Forelimb muscle (tissue), 1 donor: ENCODE measurements around the gene ZNF275. TPM values are rescaled to one million over a fixed set of nuclear protein-coding genes. Genes with fewer than 3 reads are reported as not detected.
"Not testable (repeated sequence)": the region's sequence is repeated elsewhere in the genome, so short reads cannot be mapped to it uniquely, and the experiment has no call there.

Experiments used
- DNase-seq: peaks from one replicate; pipeline ENCODE4 v3.0.0-alpha.2; 2013; ENCODE audit warnings: low read depth
- polyA plus RNA-seq: library from polyadenylated mRNA; unstranded; fragments of 120-200 nt; gene quantifications from one replicate; pipeline ENCODE4 v1.2.1, GENCODE V29; 2013; ENCODE audit not compliant: insufficient read length

Gene ZNF275
- polyA plus RNA-seq, 1 donor: 7.0 TPM

DNA sequence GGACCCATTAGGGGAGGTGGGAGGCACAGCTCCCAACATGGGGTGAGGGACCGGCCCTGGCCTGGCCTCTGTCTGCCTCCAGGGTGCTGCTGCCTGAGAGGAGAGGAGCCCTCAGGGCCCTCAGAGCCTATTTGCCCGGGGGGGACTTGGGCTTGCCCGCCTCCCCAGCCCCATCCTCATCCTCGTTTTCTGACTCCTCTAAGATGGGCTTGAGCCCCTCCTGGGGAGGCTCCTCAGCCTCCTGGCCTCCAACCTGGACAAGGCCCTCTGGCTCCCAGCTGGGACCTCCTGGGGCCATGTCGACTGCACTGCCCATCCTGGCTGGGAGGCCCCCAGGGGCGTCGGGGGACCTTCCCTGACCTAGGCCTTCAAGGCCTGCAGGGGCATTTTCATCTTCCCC is 15.1 kb upstream of the ZNF275 start:
- no peak for DNase-seq

DNA sequence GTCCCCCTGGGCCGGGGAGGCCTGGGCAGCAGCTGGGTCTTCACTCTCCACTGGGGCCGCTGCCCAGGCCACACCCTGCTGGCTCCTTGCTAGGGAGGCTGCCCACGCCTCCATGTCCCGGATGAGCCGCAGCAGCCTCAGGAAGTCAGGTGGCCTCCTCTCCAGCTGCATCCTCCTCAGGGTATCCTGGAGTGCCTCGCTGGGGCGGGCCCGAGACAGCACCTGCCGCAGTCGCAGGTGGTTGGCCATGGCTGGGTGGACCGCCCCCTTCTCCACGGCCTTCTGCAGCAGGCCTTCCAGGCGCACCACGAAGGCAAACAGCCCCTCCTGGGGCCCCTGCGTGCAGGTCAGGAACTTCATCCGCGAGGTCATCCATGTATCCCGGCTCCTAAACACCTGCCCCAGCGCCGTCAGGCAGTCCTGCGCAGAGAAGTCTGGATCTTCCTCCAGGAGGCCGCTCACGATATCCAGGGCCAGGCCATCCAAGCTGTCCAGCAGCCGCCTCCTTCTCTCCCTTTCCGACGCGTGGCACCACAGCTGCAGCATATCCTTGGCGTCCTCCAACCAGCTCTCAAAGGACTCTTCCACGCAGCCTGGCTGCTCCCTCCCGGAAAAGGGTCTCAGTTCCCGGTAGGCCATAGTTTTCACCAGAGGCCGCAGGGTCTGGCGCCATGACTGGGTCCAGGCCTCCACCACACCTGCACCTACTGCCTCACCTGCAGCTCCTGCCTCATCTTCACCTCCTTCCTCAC is 14.5 kb upstream of the ZNF275 start:
- DNase-seq: no peak

DNA sequence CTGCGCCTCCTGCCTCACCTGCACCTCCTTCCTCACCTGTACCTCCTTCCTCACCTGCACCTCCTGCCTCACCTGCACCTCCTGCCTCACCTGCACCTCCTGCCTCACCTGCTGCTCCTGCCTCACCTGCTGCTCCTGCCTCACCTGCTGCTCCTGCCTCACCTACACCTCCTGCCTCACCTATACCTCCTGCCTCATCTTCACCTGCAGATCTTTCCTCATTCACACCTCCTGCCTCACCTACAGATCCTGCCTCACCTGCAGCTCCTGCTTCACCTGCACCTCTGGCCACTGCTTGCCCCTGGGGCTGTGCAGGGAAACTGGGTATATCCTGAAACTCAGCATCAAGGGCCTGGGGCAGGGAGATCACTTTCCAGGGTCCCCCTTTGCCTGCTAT is 13.9 kb upstream of the ZNF275 start:
- DNase-seq: not testable (repeated sequence)

DNA sequence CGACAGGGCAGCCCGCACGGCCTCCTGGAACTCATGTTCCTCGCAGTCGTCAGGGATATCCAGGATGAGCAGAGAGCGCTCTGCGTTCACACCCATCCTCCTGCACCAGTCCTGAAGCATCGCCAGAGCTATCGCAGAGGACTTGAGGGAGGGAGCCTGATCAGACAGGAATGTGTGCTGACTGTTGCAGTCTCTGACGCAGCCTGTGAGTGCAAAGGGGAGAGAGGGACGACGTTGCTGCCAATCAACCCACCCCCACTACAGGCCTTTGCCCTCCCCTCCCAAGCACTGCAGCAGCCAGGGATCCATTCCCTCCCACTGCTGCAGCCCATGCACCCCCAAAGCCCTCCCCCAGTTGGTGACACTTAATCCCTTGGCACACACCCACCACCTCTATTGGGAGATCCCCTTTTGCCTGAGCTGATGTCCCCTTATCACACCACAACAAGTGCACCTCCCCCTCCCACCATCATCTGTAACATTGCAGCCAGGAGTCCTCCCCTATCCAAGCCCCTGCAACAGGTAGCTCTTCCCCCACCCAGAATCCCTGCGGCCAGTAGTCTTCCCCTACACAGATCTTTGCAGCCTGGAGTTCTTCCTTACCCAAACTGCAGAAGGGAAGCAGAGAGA is 13.3 kb upstream of the ZNF275 start:
- no peak for DNase-seq

DNA sequence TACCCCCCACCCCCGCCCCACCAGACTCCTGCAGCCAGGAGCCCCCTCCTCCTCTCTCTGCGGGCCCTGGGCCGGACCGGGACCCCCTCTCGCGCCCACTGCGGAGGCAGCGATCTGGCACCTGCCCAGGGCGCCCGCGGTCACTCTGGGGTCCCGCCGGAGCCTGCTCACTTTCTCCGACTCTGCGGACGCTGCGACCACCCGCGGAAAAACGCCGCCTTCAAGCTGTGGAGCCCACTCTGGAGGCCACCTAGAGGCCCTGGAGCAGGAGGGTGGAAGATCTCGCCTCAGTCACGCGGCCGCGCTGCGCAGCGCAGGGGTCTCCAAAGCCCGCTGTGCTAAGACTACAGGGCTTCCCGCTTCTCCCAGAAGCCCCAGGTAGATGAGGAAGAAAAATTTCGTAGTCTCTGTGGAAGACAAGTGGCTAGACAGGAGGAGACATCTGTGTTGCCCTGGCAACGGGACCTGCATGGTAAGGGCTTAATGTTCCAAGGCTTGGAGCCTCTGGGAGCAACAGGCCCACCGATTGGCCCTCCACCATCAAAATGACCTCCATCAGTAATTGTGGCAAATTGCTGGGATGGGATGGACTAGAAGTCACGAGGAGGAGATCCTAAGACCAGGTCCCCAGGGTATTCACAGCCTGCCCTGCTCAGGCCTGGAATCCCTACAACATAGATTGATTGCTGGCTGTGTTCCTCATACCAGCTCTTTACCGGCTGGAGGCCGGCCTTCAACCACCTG is 12.4 kb upstream of the ZNF275 start, which contains the start of gene PNMA6F:
Gene PNMA6F (minus strand): TSS at position 387 of the 744 bp plus-strand sequence. CDS start 1,093 bp downstream, outside the sequence.
- no peak for DNase-seq

DNA sequence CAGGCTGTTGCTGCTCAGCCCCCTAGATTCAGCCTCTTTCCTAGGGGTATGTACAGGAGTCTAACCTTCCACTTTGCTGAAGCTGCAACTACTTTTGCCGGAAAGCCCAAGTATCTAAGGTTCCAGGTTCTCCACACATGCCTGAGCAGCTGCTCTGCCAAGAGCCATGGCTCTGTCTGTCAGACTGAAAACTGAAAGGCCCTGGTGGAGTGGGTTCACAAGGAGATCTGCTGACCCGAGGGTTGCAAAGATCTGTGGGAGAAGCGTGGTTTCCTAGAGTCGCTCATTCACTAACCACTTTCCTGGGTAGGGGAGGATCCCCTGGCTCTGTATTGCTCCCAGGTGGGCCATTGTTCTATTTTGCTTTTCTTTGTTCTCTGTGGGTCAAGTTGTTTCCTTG is 6.4 kb upstream of the ZNF275 start:
- no peak for DNase-seq

DNA sequence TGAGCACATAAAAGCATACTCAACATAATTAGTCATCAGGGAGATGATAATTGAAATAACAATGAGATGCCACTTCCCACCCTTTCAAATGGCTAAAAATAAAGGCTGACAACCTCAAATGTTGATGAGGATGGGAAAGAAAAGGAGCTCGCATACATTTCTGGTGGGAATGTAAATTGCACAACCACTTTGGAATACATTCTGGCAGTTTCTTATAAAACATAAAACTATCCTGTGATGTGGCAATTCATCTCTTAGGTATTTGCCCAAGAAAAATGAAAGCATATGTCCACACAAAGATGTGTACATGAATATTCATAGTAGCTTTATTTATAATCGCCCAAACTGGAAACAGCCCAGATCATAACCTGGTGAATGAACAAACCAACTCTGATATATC is 687 bp upstream of the ZNF275 start:
- no peak for DNase-seq

DNA sequence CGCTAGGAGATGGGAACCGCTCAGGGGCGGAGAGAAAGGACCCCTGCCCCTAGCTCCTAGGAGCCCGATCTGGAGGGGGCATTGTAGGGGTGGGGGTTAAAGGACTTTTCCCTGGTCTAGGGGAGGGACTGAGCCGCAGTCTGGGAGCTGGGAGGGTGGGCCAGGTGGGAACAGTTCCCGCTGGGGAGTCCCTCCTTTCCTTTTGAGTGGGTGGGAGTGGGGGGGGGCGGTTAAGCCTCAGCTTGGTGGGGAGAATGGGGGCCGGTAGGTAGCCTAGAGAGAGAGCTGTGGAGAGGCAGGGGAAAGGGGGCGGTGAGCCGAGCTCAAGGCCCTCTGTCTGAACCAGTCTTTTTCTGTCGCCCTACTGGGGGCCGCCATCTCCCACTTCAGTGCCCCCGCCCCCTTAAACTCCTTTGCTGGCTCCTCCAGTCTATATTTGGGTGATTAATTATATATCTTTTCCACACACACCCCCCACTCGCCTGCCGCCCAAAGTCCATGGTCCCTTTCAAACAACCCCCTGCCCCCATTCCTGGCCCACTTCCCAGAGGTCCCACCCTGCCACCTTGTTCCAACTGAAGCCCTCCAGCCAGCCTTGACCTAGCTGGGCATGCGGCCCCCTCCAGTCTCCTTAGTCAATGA is 822 bp downstream of the ZNF275 start:
- no peak for DNase-seq

DNA sequence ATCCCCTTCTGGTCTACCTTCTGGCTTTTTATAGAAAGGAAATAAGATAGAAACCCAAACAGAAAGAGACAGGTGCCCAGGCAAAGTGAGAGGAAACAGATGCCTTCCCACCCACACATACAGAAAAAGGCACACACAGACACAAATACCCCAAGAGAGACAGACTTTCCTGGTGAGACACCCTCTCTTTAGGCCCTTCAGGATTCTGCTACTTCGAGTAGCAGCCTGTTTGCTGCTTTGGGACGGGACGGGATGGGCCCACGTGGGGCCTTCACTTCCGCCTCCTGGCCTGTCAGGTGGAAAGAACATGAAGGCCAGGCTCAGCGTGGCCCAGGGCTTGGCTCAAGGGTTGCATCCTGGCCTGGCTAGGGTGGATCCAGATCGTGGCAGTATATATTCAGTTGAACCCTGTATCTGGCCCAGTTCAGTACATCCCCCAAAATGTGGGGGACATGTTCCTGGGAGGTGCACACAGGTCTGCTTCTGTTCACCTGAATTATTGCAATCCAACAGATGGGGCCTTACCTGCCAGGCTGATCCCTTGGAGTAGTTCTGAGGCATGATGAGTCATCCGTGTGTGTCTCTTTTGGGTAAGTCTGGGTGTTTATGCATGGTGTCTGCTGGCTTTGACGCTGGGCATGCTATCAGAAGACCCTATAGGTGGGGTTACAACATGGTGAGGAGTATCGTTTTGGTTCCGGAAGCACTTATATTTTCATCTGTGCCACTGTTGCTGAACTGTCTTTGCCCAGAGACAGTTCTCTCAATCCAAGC is 2.4 kb downstream of the ZNF275 start:
- DNase-seq: no peak

DNA sequence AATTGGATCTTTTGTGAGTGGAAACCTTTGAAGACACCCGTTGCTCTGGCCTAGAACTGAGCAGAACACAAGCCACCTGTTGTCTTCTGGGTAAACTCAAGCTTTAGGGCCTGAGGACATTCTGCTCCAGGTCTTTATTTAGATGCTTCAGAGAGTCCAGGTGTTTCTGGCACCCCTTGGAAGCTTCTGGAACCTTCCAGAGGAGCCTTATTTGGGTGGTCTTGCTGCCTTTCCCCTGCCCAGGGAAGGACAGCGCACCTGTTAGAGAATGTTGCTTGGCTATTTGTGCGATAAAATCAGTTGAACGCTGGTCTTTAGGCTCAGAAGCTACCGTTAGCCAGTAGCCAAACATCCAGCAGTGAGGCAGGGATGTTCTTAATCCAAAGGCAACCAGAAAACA is 3.0 kb downstream of the ZNF275 start:
- DNase-seq: no peak

DNA sequence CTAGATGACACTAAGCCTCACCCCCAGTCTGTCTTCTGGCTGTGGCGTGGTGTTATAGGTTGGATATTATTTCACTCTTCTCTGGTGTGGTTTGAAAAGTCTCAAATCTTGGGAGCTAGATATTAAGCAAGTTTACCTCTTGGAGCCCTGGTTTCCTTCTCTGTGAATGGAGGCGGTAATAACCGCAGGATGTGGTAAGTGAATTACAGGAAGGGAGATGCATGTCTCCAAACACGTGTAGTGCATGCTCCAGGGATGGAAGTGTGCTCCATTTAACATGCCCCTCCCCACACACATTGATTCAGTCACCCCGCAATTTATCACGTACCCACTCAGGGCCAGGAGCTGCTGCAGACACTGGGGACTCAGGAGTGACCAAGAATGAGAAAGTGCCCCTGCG is 4.9 kb downstream of the ZNF275 start:
- DNase-seq: no peak

DNA sequence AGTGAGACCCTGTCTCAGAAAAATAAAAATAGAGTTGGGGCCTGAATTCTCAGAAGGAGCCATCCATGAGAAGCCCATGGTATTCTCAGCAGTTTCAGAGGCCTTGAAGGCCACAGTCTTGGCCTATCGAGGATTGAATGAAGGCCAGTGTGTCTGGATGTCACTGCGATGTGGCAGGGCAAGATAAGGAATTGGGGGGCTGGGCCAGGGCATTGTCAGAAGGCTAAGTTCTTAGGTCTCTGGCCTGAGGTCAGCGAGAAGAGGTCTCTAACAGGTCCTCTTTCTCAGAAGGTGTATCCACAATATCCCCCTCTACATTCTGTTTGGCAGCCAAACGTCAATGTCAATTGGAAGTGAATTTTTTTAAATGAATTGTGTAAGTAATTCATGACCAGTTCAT is 5.7 kb downstream of the ZNF275 start:
- no peak for DNase-seq

DNA sequence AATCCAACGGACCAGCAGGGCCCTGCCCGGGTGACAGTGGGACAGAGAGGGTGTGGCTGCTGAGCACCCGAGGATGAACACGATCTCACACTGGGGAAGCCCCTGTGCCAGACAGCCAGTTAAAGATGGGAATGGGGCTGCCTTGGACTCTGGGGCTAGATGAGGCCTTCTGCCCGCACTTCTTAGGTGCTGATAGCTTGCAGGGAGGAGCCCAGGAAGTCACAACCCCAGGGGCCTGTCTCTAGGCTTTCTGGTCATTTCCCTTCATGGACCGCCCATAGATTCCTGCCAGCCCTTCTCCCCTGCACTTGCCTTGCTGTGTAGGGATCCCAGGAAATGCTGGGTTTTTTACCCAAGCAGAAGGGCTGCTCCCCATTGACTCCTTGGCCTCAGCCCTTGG is 6.2 kb downstream of the ZNF275 start:
- DNase-seq: no peak

DNA sequence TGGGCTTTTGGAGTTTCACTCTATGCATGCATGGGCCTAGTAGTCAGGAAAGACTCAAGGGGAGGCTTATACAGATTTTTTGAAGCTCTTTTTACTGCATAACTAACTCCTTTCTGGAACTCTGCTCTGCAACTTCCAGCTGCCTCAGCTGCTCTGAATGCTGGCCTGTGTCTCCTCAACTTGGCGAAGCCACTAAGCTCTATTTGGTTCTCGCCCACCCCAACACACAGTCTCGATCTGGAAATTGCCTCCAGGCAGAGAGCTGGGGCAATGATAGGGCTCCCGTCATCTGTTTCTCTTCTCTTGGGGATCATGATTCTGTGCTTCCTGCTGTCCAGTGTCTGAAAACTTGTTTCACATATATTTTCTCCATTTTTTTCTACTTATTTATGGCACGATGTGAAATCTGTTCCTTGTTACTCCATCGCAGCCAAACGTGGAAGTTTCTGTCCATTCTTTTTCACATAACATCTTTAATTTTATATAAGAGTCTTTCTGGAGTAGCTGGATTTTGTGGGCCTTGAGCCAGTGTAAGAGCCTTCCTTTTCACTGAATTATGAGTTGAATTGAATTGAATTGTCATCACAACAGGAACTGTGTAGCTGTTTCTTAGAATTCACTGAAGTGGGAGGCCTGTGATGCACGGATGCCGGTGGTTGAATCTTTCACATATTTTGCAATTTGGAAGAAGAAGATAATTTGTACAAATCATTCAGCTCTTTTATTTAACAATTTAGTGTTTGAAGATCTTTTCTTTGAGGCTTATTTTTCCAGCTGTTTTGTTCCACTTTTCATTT is 9.0 kb downstream of the ZNF275 start:
- no peak for DNase-seq

DNA sequence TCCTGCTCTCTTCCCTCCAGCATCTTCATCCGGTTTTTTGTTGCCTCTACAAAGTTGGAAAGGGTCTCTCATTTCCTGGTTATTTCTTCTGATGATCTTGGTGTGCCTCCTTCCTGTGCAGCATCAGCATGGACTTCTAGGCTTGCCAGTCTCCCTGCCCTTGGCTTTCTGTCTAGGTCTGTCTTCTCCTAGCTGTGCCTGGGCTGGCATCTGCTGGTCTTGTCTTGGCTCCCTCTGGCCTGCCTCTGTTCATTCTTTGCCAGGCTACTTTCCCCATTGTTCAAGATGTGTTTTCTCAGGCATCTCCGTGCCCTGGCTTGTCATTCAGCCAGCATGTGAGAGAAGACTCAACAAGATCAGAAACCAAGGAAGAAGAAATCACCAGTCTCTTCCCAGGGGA is 9.7 kb downstream of the ZNF275 start:
- no peak for DNase-seq

DNA sequence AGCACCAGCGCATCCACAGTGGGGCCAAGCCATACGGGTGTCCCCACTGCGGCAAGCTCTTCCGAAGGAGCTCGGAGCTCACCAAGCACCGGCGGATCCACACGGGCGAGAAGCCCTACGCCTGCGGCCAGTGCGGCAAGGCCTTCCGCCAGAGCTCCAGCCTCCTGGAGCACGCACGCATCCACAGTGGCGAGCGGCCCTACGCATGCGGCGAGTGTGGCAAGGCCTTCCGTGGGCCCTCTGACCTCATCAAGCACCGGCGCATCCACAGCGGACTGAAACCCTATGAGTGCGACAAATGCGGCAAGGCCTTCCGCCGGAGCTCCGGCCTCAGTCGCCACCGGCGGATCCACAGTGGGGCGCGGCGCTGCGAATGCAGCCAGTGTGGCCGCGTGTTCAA is 13.6 kb downstream of the ZNF275 start:
- no peak for DNase-seq

DNA sequence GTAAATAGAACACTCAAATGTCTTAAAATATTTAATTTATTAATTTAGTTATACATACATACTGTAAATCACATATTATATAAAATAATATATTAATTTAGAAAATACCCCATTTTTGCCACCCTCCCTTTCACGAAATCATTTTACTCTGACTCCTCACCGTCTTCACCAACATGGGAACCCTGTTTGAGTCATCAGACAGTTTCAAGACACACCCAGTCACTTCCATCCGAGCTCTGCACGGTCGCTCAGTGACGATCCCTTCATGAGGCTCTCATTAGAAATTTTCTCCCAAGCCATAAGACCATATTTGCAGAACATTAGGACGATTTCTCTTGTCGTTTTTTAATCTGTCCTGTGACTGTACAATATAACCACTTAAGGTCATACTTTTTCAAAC is 14.5 kb downstream of the ZNF275 start:
- DNase-seq: no peak

DNA sequence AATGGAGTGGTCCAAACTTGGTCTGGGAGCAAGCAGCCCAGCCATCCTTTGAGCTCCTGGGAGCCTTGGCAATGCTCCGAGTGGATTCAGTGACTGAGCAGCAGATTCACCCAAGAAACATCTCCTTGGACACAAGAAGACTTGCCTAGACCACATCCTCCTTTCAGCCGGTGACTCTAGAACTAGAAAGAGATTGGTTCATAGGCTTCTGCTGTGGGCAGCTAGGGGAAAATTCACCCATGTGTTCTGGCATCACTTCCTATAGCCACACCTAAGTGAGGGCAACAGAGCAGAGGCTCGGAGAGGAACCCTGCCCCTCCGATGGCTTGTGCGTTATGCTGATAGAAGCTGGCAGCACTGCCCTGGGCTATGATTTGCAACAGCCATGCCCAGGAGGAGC is 16.0 kb downstream of the ZNF275 start:
- DNase-seq: no peak

DNA sequence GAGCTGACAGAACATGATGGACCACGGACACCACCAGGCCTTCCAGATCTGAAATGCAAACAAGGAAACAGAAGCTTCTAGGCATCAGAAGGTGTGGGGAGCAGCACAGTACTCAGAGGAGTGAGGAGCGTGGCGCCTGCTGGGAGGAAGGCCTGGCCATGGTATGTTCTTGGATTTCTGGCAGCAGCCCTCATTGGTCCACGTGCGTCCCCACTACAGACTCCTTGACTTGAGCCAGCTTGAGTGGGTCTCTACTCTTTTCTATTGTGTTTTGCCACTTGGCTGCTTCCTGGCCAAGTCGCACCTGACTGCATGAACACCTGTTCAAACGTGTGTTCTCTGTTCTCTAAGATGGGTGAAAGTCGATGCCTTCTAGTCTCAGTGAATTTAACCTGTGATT is 18.0 kb downstream of the ZNF275 start:
- DNase-seq: no peak

DNA sequence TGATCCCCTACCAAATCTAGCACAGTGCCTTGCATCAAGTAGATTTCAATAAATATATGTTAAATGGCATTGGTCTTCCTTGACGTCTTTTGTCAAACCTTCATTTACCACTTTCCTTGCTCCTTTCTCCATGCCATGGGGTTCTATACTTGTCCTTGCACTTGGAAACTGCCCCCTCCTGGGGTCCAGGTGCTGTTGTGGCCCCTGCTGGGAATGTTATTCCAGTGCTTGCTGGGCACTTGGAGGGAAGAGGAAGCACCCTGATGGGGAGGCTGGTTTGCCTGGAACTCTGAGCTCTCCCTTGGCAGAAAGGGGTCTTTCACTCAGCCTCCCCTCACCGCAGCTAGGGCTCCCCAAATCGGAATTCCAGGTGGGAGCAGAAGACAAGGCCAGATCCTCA is 18.9 kb downstream of the ZNF275 start:
- no peak for DNase-seq

DNA sequence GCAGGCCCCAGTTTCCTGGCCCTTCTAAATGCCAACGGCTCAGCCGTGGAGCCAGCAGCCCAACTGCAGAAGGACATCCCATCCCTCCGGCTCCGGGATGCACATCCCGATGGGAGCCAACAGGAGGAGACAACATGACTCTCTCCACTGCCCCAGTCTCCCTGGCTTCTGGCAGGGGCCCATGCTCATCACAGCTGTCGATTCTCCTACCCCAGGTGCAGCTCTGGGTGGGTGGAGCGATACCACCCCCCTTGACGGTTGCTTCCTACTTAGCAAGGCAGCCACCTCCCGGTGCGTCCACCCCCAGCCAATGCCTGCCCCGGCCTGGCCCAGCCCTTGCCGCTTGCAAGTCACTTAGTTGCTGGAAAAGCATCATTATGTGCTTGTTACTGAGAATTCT is 19.5 kb downstream of the ZNF275 start:
- no peak for DNase-seq
